Heart left ventricle (tissue), 13 donors: ENCODE measurements around the gene TBL1Y.

Experiments
- POLR2A ChIP-seq, 2 donors: fragments of 450-650 bp; IDR thresholded peaks; one replicate each; pipeline ENCODE4 v1.6.1; 2017; ENCODE audit warnings: antibody characterized with exemption in 2 of 2, mild to moderate bottlenecking in 2 of 2, moderate library complexity in 2 of 2
- TF ChIP-seq, protein P1 (sequence below), 12 donors: fragments of 200-600 bp; sonication (generic) in 4 of 12; IDR thresholded peaks; one replicate each; pipeline versions ENCODE4 v1.5.0 to v1.8.0; 2018 to 2022; ENCODE audit warnings: antibody characterized with exemption in 12 of 12, mild to moderate bottlenecking in 5 of 12
- donor health status: ischemic (EF 13 %, LVEDD 7.1; RV severe dilation, severe dysfunction).
- donor health status: DM: no; HTN: yes; CAD: no.
- donor health status: DM: no; HTN: no; CAD: no.
- donor health status: ischemic (EF 25% LVEDD 6.9; RV normal size, moderate dysfunction).
- donor health status: ischemic (EF 25% LVEDD 5.7; RV mildly dilated, moderate dysfunction).
- donor health status: ischemic (EF 35%, LVEDD 5.7; RV mildly dilated, moderate dysfunction).
- donor health status: nonischemic (EF 11% LVEDD 7.7; RV severe dilation, severe dysfunction).
- donor health status: DM: yes; HTN: yes; CAD: no.
- donor health status: PGD.
- donor health status: ischemic (EF 29% LVEDD 5.4; RV normal size, mild dysfunction).
- donor health status: nonischemic (EF 23%, LVEDD 6.1; RV moderate dilation, normal function).

DNA sequence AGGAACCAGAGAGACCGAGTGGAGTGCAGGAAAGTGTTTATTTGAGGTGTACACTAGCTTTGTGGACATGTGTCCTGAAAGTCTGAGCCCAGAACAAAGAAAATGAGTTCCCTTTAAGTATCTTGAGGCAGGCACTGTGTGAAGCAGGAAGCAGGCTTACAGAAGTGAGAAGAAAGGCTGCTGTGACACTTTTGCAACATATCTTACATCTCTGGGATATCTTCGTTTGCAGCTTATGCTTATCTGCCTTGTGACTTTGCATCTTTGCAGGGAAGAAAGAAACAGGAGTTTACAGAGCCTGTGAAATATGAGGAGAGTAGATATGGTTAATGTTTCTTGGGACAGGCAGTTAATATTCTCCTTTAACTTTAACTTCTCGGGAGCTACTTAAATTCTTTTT, 92.1 kb downstream of the TBL1Y start:
- TF ChIP-seq, protein P1, sequence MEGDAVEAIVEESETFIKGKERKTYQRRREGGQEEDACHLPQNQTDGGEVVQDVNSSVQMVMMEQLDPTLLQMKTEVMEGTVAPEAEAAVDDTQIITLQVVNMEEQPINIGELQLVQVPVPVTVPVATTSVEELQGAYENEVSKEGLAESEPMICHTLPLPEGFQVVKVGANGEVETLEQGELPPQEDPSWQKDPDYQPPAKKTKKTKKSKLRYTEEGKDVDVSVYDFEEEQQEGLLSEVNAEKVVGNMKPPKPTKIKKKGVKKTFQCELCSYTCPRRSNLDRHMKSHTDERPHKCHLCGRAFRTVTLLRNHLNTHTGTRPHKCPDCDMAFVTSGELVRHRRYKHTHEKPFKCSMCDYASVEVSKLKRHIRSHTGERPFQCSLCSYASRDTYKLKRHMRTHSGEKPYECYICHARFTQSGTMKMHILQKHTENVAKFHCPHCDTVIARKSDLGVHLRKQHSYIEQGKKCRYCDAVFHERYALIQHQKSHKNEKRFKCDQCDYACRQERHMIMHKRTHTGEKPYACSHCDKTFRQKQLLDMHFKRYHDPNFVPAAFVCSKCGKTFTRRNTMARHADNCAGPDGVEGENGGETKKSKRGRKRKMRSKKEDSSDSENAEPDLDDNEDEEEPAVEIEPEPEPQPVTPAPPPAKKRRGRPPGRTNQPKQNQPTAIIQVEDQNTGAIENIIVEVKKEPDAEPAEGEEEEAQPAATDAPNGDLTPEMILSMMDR (IDR thresholded peaks at IDR 0.05), result no peak
- TF ChIP-seq POLR2A (IDR thresholded peaks at IDR 0.05), result no peak
